ENCODE data around the gene LPCAT1. TPM values are rescaled to one million over a fixed set of nuclear protein-coding genes. Genes with fewer than 3 reads are reported as not detected.

Gene LPCAT1
- total RNA-seq, 1 donor from 2014 or later = 37.9 TPM

- Mint-ChIP-seq H3K27ac (ENCODE audit: unreplicated experiment) (no peak overlapping the region), H3K36me3 (ENCODE audit: unreplicated experiment) (no peaks in the 10 kb centered on the region), H3K9me3 (ENCODE audit: unreplicated experiment) (peaks cover 28% of the 10 kb centered on the region), H3K4me3 (ENCODE audit: unreplicated experiment) (no peak overlapping the region), H3K27me3 (ENCODE audit: unreplicated experiment) (peaks cover 40% of the 10 kb centered on the region), H3K4me1 (ENCODE audit: unreplicated experiment) (no peaks in the 10 kb centered on the region)
- no peak for DNase-seq (ENCODE audit: extremely low spot score, unreplicated experiment)
- no peak for TF ChIP-seq CTCF (IDR thresholded peaks at IDR 0.05)
Measured at GRCh38 chr5:1453613-1454012, 70.1 kb downstream of the LPCAT1 start.

GRCh38 chr5:1449081-1449630, 74.6 kb downstream of the LPCAT1 start:
- Mint-ChIP-seq H3K4me1 (ENCODE audit: unreplicated experiment) (peaks cover 1% of the 10 kb centered on the region), H3K9me3 (ENCODE audit: unreplicated experiment) (peaks cover 16% of the 10 kb centered on the region), H3K27me3 (ENCODE audit: unreplicated experiment) (peaks cover 63% of the 10 kb centered on the region), H3K4me3 (ENCODE audit: unreplicated experiment) (no peak overlapping the region), H3K36me3 (ENCODE audit: unreplicated experiment) (no peaks in the 10 kb centered on the region), H3K27ac (ENCODE audit: unreplicated experiment) (no peak overlapping the region)
- TF ChIP-seq CTCF (IDR thresholded peaks at IDR 0.05) = no peak
- DNase-seq (ENCODE audit: extremely low spot score, unreplicated experiment) = no peak

- DNase-seq (ENCODE audit: extremely low spot score, unreplicated experiment) = no peak
- H3K9me3 Mint-ChIP-seq (ENCODE audit: unreplicated experiment) = peaks cover 10% of the 10 kb centered on the region
- H3K27ac Mint-ChIP-seq (ENCODE audit: unreplicated experiment) = no peak overlapping the region
- H3K27me3 Mint-ChIP-seq (ENCODE audit: unreplicated experiment) = peaks cover 68% of the 10 kb centered on the region
- H3K4me3 Mint-ChIP-seq (ENCODE audit: unreplicated experiment) = no peak overlapping the region
- H3K36me3 Mint-ChIP-seq (ENCODE audit: unreplicated experiment) = no peaks in the 10 kb centered on the region
- peaks cover 2% of the 10 kb centered on the region for H3K4me1 Mint-ChIP-seq (ENCODE audit: unreplicated experiment)
- TF ChIP-seq CTCF (IDR thresholded peaks at IDR 0.05) = no peak
Measured at GRCh38 chr5:1448511-1449011, 75.2 kb downstream of the LPCAT1 start.

- Mint-ChIP-seq H3K9me3 (ENCODE audit: unreplicated experiment) (peaks cover 3% of the 10 kb centered on the region), H3K27me3 (ENCODE audit: unreplicated experiment) (peaks cover 73% of the 10 kb centered on the region), H3K27ac (ENCODE audit: unreplicated experiment) (no peak overlapping the region), H3K36me3 (ENCODE audit: unreplicated experiment) (no peaks in the 10 kb centered on the region), H3K4me1 (ENCODE audit: unreplicated experiment) (peaks cover 2% of the 10 kb centered on the region), H3K4me3 (ENCODE audit: unreplicated experiment) (no peak overlapping the region)
- DNase-seq (ENCODE audit: extremely low spot score, unreplicated experiment) = no peak
- TF ChIP-seq CTCF (IDR thresholded peaks at IDR 0.05) = no peak
Measured at GRCh38 chr5:1447671-1448361, 75.9 kb downstream of the LPCAT1 start.

- TF ChIP-seq CTCF (IDR thresholded peaks at IDR 0.05) = no peak
- no peak for DNase-seq (ENCODE audit: extremely low spot score, unreplicated experiment)
- Mint-ChIP-seq H3K27me3 (ENCODE audit: unreplicated experiment) (peaks cover 67% of the 10 kb centered on the region), H3K36me3 (ENCODE audit: unreplicated experiment) (no peaks in the 10 kb centered on the region), H3K27ac (ENCODE audit: unreplicated experiment) (no peak overlapping the region), H3K9me3 (ENCODE audit: unreplicated experiment) (no peaks in the 10 kb centered on the region), H3K4me1 (ENCODE audit: unreplicated experiment) (peaks cover 2% of the 10 kb centered on the region), H3K4me3 (ENCODE audit: unreplicated experiment) (no peak overlapping the region)
Measured at GRCh38 chr5:1446602-1447343, 77.0 kb downstream of the LPCAT1 start.
